ENCODE data around the gene INPP5E. TPM values are rescaled to one million over a fixed set of nuclear protein-coding genes. Genes with fewer than 3 reads are reported as not detected.

The INPP5E gene
- total RNA-seq, 1 donor from 2014 or later = 23.6 TPM

DNA sequence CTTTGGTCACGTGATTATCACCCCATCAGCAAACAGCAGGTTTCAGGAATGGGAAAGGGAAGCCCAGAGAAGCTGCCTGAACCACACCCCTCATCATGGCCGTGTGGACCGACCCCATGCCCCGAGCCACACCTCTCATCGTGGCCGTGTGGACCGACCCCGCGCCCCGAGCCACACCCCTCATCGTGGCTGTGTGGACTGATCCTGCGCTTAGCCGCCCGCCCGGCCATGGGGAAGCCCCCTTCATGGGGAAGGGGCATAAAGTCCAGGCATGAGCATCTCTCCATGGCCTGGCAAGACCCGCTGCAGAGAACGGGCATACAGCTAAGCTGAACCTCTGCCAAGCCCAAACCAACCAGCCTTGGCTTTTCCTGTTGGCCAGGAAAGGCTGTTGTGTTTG is 46.1 kb downstream of the INPP5E start:
- H3K9me3 Mint-ChIP-seq (ENCODE audit: unreplicated experiment) = no peaks in the 10 kb centered on the region
- no peaks in the 10 kb centered on the region for H3K4me1 Mint-ChIP-seq (ENCODE audit: unreplicated experiment)
- H3K4me3 Mint-ChIP-seq (ENCODE audit: unreplicated experiment) = no peak overlapping the region
- TF ChIP-seq, protein P1, sequence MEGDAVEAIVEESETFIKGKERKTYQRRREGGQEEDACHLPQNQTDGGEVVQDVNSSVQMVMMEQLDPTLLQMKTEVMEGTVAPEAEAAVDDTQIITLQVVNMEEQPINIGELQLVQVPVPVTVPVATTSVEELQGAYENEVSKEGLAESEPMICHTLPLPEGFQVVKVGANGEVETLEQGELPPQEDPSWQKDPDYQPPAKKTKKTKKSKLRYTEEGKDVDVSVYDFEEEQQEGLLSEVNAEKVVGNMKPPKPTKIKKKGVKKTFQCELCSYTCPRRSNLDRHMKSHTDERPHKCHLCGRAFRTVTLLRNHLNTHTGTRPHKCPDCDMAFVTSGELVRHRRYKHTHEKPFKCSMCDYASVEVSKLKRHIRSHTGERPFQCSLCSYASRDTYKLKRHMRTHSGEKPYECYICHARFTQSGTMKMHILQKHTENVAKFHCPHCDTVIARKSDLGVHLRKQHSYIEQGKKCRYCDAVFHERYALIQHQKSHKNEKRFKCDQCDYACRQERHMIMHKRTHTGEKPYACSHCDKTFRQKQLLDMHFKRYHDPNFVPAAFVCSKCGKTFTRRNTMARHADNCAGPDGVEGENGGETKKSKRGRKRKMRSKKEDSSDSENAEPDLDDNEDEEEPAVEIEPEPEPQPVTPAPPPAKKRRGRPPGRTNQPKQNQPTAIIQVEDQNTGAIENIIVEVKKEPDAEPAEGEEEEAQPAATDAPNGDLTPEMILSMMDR (IDR thresholded peaks at IDR 0.05; ENCODE audit: unreplicated experiment) = no peak
- H3K36me3 Mint-ChIP-seq (ENCODE audit: low read depth, unreplicated experiment) = peaks cover 31% of the 10 kb centered on the region
- no peaks in the 10 kb centered on the region for H3K27me3 Mint-ChIP-seq (ENCODE audit: unreplicated experiment)
- DNase-seq (ENCODE audit: low spot score) = no peak
- no peak overlapping the region for H3K27ac Mint-ChIP-seq (ENCODE audit: unreplicated experiment)

DNA sequence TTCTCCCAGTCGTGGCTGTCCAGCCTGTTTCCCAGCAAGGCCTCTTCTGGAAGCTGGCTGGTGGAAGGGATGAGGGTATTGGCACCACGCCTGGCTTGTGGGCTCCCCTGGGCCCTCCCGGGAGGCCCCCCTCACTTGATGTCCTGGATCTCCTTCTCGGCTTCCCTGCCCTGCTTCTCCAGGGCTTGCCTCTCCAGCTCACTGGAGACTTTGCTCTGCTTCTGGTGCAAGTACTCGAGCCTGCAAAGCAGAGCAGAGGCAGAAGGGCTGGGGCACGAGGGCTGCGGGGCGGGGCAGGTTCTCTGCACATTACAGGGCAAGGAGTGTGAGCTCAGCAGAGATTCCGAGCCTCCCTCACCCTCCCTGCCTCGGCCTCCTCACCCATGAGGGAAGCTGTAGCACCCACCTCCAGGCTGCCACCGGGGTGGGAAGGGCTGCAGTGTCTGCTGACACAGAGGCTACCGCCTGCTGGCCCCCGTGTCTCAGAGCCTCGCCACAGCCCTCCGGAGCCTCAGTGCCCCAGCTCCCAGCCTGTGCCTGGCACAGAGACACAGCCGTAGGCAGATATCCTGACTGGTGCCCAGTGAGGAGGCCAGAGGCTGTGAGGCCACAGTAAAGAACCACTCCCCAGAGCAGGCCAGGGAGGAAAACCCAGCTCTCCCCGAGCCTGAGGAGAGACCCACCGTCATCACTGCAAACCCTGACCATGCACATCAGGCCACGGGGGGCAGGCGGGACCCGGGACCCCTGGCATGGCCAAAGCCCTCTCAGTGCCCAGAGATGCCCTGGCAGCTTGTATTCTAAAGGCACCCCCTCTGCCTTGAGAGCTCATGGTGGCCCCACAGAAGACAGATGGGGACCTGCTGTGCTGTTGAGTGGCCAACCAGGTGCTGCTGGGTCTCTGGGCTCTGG is 46.9 kb downstream of the INPP5E start:
- peaks cover 34% of the 10 kb centered on the region for H3K36me3 Mint-ChIP-seq (ENCODE audit: low read depth, unreplicated experiment)
- DNase-seq (ENCODE audit: low spot score) = no peak
- no peaks in the 10 kb centered on the region for H3K9me3 Mint-ChIP-seq (ENCODE audit: unreplicated experiment)
- TF ChIP-seq, protein P1 (IDR thresholded peaks at IDR 0.05; ENCODE audit: unreplicated experiment) = no peak
- no peaks in the 10 kb centered on the region for H3K27me3 Mint-ChIP-seq (ENCODE audit: unreplicated experiment)
- H3K4me1 Mint-ChIP-seq (ENCODE audit: unreplicated experiment) = no peaks in the 10 kb centered on the region
- H3K4me3 Mint-ChIP-seq (ENCODE audit: unreplicated experiment) = no peak overlapping the region
- H3K27ac Mint-ChIP-seq (ENCODE audit: unreplicated experiment) = no peak overlapping the region

DNA sequence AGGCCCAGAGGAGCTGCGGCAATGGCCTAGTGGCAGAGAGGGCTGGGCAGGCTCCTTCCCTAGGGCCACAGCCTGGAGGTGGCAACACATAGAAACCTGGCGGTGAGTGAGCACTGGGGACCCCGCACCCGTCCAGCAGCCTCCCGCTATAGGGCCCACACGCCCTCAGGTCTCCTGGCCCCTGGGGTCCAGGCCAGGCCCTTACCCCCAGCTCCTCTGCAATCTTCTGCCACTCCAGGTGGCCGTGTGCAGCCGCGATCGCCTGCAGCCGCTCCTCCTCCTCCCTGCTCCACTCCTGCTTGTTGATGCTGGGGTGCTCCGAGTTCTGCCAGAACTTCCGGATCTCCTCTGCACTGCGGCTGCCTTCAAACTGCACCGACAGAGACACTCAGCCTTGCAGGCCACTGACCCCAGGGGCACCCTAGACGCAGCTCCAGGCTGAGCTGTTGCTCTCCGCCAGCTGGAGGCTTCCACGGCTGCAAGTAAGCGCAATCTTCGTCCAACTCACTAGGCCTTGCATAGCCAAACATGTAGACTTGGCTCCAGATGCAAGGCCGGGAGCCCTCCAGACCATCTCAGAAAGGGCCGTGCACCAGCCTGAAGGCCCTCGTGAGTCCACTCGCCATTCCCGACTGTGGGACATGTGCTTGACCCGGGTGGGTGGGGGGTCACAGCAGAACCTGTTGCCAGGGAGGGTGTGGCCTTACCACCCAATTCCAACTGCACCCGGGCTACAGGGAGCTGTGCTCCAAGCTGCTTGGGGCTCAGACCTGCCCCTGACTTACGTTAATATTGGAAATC is 47.7 kb downstream of the INPP5E start:
- Mint-ChIP-seq H3K4me1 (ENCODE audit: unreplicated experiment) (no peaks in the 10 kb centered on the region), H3K36me3 (ENCODE audit: low read depth, unreplicated experiment) (peaks cover 36% of the 10 kb centered on the region), H3K27ac (ENCODE audit: unreplicated experiment) (no peak overlapping the region), H3K4me3 (ENCODE audit: unreplicated experiment) (no peak overlapping the region), H3K9me3 (ENCODE audit: unreplicated experiment) (no peaks in the 10 kb centered on the region), H3K27me3 (ENCODE audit: unreplicated experiment) (no peaks in the 10 kb centered on the region)
- TF ChIP-seq, protein P1 (IDR thresholded peaks at IDR 0.05; ENCODE audit: unreplicated experiment) = no peak
- DNase-seq (ENCODE audit: low spot score) = no peak

DNA sequence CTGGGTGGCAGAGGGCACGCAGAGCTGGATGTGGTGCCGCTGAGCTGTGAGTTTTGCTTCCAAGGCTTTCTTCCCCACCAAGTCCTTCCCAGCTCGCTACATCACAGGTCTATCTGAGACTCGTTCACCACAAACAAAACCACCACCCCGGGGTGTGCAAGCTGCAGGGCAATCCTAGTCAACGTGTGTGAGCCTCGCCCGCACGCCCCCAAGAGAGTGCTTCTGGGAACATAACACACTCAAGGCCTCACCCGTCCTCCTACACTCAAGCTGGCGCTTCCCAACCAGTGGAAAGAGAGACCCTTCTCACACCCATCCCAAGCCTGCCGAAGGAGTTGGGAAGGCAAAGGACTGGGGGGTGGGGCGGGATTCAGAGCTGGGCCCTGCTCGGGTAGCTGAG is 50.2 kb downstream of the INPP5E start:
- TF ChIP-seq, protein P1 (IDR thresholded peaks at IDR 0.05; ENCODE audit: unreplicated experiment) = no peak
- no peaks in the 10 kb centered on the region for H3K27me3 Mint-ChIP-seq (ENCODE audit: unreplicated experiment)
- H3K27ac Mint-ChIP-seq (ENCODE audit: unreplicated experiment) = no peak overlapping the region
- no peak for DNase-seq (ENCODE audit: low spot score)
- no peaks in the 10 kb centered on the region for H3K9me3 Mint-ChIP-seq (ENCODE audit: unreplicated experiment)
- H3K4me3 Mint-ChIP-seq (ENCODE audit: unreplicated experiment) = no peak overlapping the region
- no peaks in the 10 kb centered on the region for H3K4me1 Mint-ChIP-seq (ENCODE audit: unreplicated experiment)
- H3K36me3 Mint-ChIP-seq (ENCODE audit: low read depth, unreplicated experiment) = peaks cover 37% of the 10 kb centered on the region

All from endothelial cell (in vitro differentiated cells).